ENCODE results near the gene NR3C2.
A peak's percentile ranks its signal among the peaks of the same experiment; 100 is the strongest.

NR3C2 gene

DNA sequence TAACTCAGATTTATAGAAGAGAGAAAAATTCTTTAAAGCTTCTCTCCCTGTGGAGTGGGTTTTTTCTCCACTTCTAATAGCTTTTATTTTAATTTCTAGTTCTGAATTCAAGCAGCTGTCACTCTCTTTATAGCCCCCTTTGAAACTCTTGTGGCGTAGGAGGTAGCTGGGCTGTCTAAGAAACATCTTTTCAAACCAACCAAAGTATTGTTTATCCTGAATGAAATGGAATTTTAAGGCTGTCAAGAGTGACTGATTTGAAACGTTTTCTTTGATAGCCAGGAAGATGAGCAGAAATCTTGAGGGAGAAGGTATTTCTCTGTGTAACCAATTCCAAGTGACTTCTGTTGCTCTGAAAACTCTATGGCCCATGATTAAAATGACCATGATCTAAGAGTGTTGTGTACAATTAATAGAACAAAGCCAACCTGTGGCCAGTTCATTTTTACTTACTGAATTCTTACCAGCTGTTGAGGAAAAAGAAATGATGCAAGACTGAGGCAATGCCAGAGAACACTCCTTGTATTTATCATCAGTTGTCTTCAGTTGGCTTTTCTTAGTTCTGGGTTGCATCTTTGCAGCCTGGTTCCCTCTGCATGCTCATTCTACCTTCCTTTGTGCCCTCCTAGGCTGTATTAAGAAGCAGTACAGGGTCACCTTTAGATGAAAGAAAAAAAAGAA is 411.9 kb downstream of the NR3C2 start:
- peak; percentile 44 for DNase-seq

DNA sequence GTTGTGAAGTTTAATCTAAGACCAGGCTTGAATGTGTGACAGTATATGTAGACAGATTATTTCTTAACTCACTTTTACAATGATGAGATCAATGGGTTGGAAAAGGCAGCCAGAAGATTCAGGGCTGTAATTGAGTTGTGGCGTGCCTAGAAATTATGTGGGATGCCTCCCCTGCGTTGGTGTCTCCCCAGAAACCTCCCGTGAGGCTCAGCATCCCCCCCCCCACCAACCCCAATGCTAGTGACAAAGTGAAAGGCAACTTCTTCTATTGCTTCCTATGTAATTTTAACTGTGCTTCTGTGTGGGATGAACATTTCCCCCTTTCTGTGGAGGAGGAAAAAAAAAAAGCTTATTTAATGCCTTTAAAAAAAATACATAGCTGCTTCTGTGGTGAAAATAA is 412.4 kb downstream of the NR3C2 start:
- peak; percentile 24 for DNase-seq

Data from inflammatory macrophage treated with lipopolysaccharide for 4 hours (primary cell).